Kidney (tissue), 14 donors: ENCODE measurements around the gene PDZRN4. TPM values are rescaled to one million over a fixed set of nuclear protein-coding genes. Genes with fewer than 3 reads are reported as not detected.
"Not testable (repeated sequence)": the region's sequence is repeated elsewhere in the genome, so short reads cannot be mapped to it uniquely, and the experiment has no call there.

ENCODE experiments used
- DNase-seq, 5 donors: peaks; one replicate each; pipeline ENCODE4 v3.0.0-alpha.2; 2013 to 2020
- FAIRE-seq: peaks from 2 replicates; lab custom pipeline; 2012; peaks lifted over from hg19 to GRCh38; lab: Jason Lieb, UNC
- H3K27ac ChIP-seq, 2 donors: one replicate each; pipeline ENCODE4 v1.7.0; 2013; ENCODE audit warnings: low read depth in 2 of 2, low read length in 2 of 2, inconsistent platforms in 1 of 2
- H3K27me3 ChIP-seq: one replicate; pipeline ENCODE4 v1.7.1; 2013; ENCODE audit warnings: low read length, inconsistent platforms; ENCODE audit not compliant: control insufficient read depth, insufficient read depth
- H3K36me3 ChIP-seq, 3 donors: one replicate each; pipeline versions ENCODE4 v1.7.0 to v1.7.1; 2013; ENCODE audit warnings: low read length in 3 of 3, control low read depth in 1 of 3, inconsistent platforms in 1 of 3; ENCODE audit not compliant: insufficient read depth in 3 of 3, control insufficient read depth in 2 of 3
- H3K4me1 ChIP-seq, 3 donors: one replicate each; pipeline versions ENCODE4 v1.7.0 to v1.7.1; 2013; ENCODE audit warnings: low read length in 3 of 3, inconsistent platforms in 1 of 3, low read depth in 1 of 3; ENCODE audit not compliant: control insufficient read depth in 2 of 3, insufficient read depth in 2 of 3
- H3K4me3 ChIP-seq, 3 donors: one replicate each; pipeline versions ENCODE4 v1.7.0 to v1.8.1; 2013; ENCODE audit warnings: low read length in 3 of 3, control low read depth in 1 of 3, inconsistent platforms in 1 of 3
- H3K9ac ChIP-seq, 3 donors: one replicate each; pipeline versions ENCODE4 v1.7.0 to v1.7.1; 2013; ENCODE audit warnings: low read length in 3 of 3, control low read depth in 1 of 3, inconsistent platforms in 1 of 3
- H3K9me3 ChIP-seq, 3 donors: one replicate each; pipeline versions ENCODE4 v1.7.0 to v1.7.1; 2013; ENCODE audit warnings: low read length in 3 of 3, control low read depth in 1 of 3, inconsistent platforms in 1 of 3; ENCODE audit not compliant: control insufficient read depth in 2 of 3, insufficient read depth in 1 of 3
- CTCF ChIP-seq: IDR thresholded peaks from 3 replicates; pipeline ENCODE4 v1.5.1; 2012; ENCODE audit warnings: mild to moderate bottlenecking, moderate library complexity, borderline replicate concordance; ENCODE audit not compliant: insufficient read depth; ENCODE audit errors: extremely low read depth
- intact Hi-C: fragments of 100-400 bp; cut with DNase I; formaldehyde crosslinking; loops from one replicate; pipeline ENCODE4 v1.11.1; 2022
- polyA plus RNA-seq: library from polyadenylated mRNA; stranded (reverse); fragments of 350-450 nt; fragmentation: Illumina TruSeq; extraction: RNeasy Lipid Tissue Mini Kit (QIAGEN cat#74804); gene quantifications from one replicate; pipeline ENCODE4 v1.2.3, GENCODE V29; 2014; ENCODE audit warnings: low read depth, low replicate concordance; ENCODE audit not compliant: insufficient read depth
- total RNA-seq: library from RNA; stranded (reverse); fragmentation: NEBNext Ultra II Directional; extraction: Animal tissue kit (Norgen Biotek cat#: 25700); gene quantifications from one replicate; pipeline ENCODE4 v1.2.1, GENCODE V29; 2021
- donor health status: control.
- donor health status: control.
- donor health status: control.
- donor health status: control.
- donor health status: control.
- donor health status: DM: yes; HTN: yes; CAD: no.
- donor health status: Normal renal cell carcinoma (clear cell type).

Gene PDZRN4
- total and polyA plus RNA-seq, 2 donors from 2014 or later: 0.56 to 2.1 TPM

GRCh38 chr12:41188841-41189394 lies 798 bp downstream of the PDZRN4 start:
- Histone ChIP-seq H3K4me3 (peak overlapping the region in 2 of 3 donors; percentile 8 to 10), H3K27ac (no peak overlapping the region)
- intact Hi-C loops: no loop called here

DNA sequence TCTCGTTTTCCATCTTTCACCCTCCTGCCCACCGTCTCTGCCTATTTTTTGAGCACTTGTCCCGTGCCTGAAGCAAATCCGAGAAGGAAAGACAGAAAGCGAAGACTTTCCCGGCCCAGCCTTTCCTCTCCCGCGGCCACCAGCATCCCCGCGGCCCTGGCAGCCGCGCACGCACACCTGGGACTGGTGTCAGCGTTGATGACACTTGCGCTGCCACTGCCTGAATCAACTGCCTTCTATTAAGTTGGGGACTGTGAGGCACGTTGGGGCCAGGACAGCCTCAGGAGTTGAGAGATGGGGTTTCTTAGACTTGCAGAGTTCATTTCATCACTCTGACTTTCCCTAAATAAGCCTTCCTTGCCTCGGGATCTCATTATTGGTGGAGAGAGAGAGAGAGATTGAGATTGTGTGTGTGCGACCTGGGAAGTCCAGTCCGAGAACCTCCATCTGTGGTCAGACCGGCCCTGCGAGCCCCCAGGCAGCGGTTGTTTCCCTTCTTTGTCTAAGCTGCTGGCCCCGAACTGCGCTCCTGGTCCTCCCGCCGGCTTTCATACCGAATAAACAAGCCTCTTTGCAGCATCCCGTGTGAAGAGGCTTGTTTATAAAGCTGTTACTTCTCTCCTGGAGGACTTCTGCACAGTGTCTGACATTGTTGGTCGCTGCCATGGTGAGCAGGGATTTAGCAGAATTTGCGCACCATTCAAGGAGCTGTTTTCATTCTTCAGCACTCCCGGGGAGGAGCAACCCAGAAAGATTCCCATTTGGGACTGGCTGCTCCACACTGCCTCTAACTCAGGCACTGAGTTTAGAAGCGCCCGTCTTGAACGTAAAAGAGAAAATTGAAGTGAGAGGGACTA lies 1.5 kb downstream of the PDZRN4 start:
- Histone ChIP-seq H3K9me3 (no peaks in the 10 kb centered on the region), H3K4me3 (peak overlapping the region; percentile 10 to 48 (median 18)), H3K9ac (no peak overlapping the region), H3K27me3 (peaks cover 8% of the 10 kb centered on the region), H3K36me3 (no peaks in the 10 kb centered on the region), H3K4me1 (peaks cover 0 to 4% (median 4%) of the 10 kb centered on the region in 3 donors), H3K27ac (no peak overlapping the region)
- DNase-seq (peak; percentile 29 to 53 (median 42)), FAIRE-seq (no peak)
- TF ChIP-seq CTCF: no peak
- intact Hi-C loops: no loop called here

More at GRCh38 chr12:41188841-41189394, 798 bp downstream of the PDZRN4 start:
- no peak for TF ChIP-seq CTCF
- Histone ChIP-seq H3K9ac (no peak overlapping the region), H3K27me3 (peaks cover 8% of the 10 kb centered on the region), H3K4me1 (peaks cover 0 to 4% (median 4%) of the 10 kb centered on the region in 3 donors), H3K9me3 (no peaks in the 10 kb centered on the region), H3K36me3 (no peaks in the 10 kb centered on the region)
- FAIRE-seq: no peak
- peak in 3 of 5 donors; percentile 12 to 48 (median 26) for DNase-seq

DNA sequence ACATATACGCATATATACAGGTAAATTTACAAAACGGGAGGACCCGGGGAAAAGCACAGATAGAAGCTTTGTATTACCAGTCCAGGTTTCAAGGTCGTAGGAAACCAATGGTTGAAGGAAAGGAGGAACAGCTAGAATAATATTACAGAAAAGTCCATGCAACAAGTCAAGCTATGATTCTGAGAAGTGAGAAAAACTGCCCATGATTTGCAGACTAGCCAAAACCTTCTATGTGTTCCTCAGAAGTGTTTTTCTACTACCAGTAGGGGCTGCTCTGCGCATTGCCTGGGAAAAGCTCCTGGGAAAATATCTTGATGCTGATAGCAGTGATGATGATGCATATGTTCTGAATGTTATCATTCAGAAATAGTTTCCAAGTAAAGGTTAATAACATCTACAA lies 2.2 kb downstream of the PDZRN4 start:
- no peaks in the 10 kb centered on the region for H3K36me3 ChIP-seq
- intact Hi-C loops: no loop called here
- H3K4me1 ChIP-seq: peaks cover 0 to 4% (median 4%) of the 10 kb centered on the region in 3 donors
- no peak overlapping the region for H3K9ac ChIP-seq
- peaks cover 8% of the 10 kb centered on the region for H3K27me3 ChIP-seq
- no peak overlapping the region for H3K27ac ChIP-seq
- FAIRE-seq (no peak), DNase-seq (peak in 3 of 5 donors; percentile 40 to 84 (median 57))
- H3K9me3 ChIP-seq: no peaks in the 10 kb centered on the region
- H3K4me3 ChIP-seq: peak overlapping the region in 1 of 3 donors; percentile 10
- peak; percentile 12 for TF ChIP-seq CTCF

- H3K27me3 ChIP-seq, H3K9ac ChIP-seq, FAIRE-seq, H3K9me3 ChIP-seq, intact Hi-C loops, H3K4me3 ChIP-seq, H3K27ac ChIP-seq, DNase-seq, H3K36me3 ChIP-seq, H3K4me1 ChIP-seq: not testable (repeated sequence)
Observed at GRCh38 chr12:41191549-41191948, 3.4 kb downstream of the PDZRN4 start.
